H9 (cell line): ENCODE data around the gene NDUFAF2. TPM values are rescaled to one million over a fixed set of nuclear protein-coding genes. Genes with fewer than 3 reads are reported as not detected.

Experiments used
- DNase-seq: peaks from one replicate; pipeline ENCODE4 v3.0.0-alpha.2; 2017
- H2AFZ ChIP-seq: one replicate; pipeline ENCODE4 v1.6.1; 2013; ENCODE audit warnings: mild to moderate bottlenecking, low read length, control low read depth, moderate library complexity
- H2AK5ac ChIP-seq: 2 replicates; pipeline ENCODE4 v1.6.1; 2013; ENCODE audit warnings: low read length, control low read depth, mixed read lengths; ENCODE audit not compliant: insufficient read length
- H2BK120ac ChIP-seq: one replicate; pipeline ENCODE4 v1.6.1; 2013; ENCODE audit warnings: low read depth, mild to moderate bottlenecking, low read length, control low read depth, inconsistent platforms; ENCODE audit not compliant: poor library complexity, severe bottlenecking
- H2BK12ac ChIP-seq: 2 replicates; pipeline ENCODE4 v1.6.1; 2013; ENCODE audit warnings: low read length, control low read depth, mixed read lengths, low read depth; ENCODE audit not compliant: insufficient read length
- H2BK15ac ChIP-seq: 2 replicates; pipeline ENCODE4 v1.6.1; 2013; ENCODE audit warnings: low read depth, low read length, control low read depth
- H2BK20ac ChIP-seq: one replicate; pipeline ENCODE4 v1.6.1; 2013; ENCODE audit warnings: low read depth, mild to moderate bottlenecking, low read length, control low read depth, inconsistent platforms; ENCODE audit not compliant: poor library complexity, severe bottlenecking
- H2BK5ac ChIP-seq: 2 replicates; pipeline ENCODE4 v1.6.1; 2013; ENCODE audit warnings: low read length, control low read depth, mixed read lengths; ENCODE audit not compliant: insufficient read length
- H3K14ac ChIP-seq: 2 replicates; pipeline ENCODE4 v1.6.1; 2013; ENCODE audit warnings: low read length, control low read depth; ENCODE audit not compliant: insufficient read depth
- H3K18ac ChIP-seq: 2 replicates; pipeline ENCODE4 v1.6.1; 2013; ENCODE audit warnings: low read depth, mild to moderate bottlenecking, mixed read lengths, low read length, control low read depth; ENCODE audit not compliant: insufficient read length
- H3K23ac ChIP-seq: 2 replicates; pipeline ENCODE4 v1.6.1; 2013; ENCODE audit warnings: low read length, control low read depth, mixed read lengths, low read depth; ENCODE audit not compliant: insufficient read length
- H3K23me2 ChIP-seq: 2 replicates; pipeline ENCODE4 v1.6.1; 2013; ENCODE audit warnings: low read depth, mild to moderate bottlenecking, mixed read lengths, low read length, control low read depth; ENCODE audit not compliant: insufficient read length, poor library complexity, severe bottlenecking
- H3K27ac ChIP-seq: 2 replicates; pipeline ENCODE4 v1.5.1; 2013; ENCODE audit warnings: low read length, control low read depth, mixed read lengths, low read depth; ENCODE audit not compliant: insufficient read length
- H3K27me3 ChIP-seq: 2 replicates; pipeline ENCODE4 v1.6.1; 2013; ENCODE audit warnings: low read length, control low read depth, inconsistent platforms; ENCODE audit not compliant: insufficient read depth
- H3K4ac ChIP-seq: 2 replicates; pipeline ENCODE4 v1.6.1; 2013; ENCODE audit warnings: low read depth, mild to moderate bottlenecking, control low read depth, inconsistent platforms, low read length, moderate library complexity
- H3K4me1 ChIP-seq: 2 replicates; pipeline ENCODE4 v1.6.1; 2013; ENCODE audit warnings: low read length, control low read depth, inconsistent platforms; ENCODE audit not compliant: insufficient read depth
- H3K4me2 ChIP-seq: 2 replicates; pipeline ENCODE4 v1.6.1; 2013; ENCODE audit warnings: low read length, control low read depth, mixed read lengths; ENCODE audit not compliant: insufficient read length, insufficient read depth
- H3K56ac ChIP-seq: 2 replicates; pipeline ENCODE4 v1.6.1; 2013; ENCODE audit warnings: low read depth, mild to moderate bottlenecking, mixed read lengths, low read length, control low read depth; ENCODE audit not compliant: insufficient read length
- H3K79me1 ChIP-seq: 2 replicates; pipeline ENCODE4 v1.6.1; 2013; ENCODE audit warnings: low read depth, mild to moderate bottlenecking, moderate library complexity, low read length, control low read depth, inconsistent platforms; ENCODE audit not compliant: insufficient read depth, poor library complexity, severe bottlenecking
- H3K79me2 ChIP-seq: 2 replicates; pipeline ENCODE4 v1.6.1; 2013; ENCODE audit warnings: low read length, control low read depth, inconsistent platforms; ENCODE audit not compliant: insufficient read depth
- H3K9ac ChIP-seq: 2 replicates; pipeline ENCODE4 v1.6.1; 2013; ENCODE audit warnings: low read length, control low read depth, mixed read lengths; ENCODE audit not compliant: insufficient read length; ENCODE audit errors: extremely low read depth
- H3K9me3 ChIP-seq: one replicate; pipeline ENCODE4 v1.6.1; 2013; ENCODE audit warnings: low read depth, low read length, inconsistent platforms; ENCODE audit not compliant: control insufficient read depth
- H3T11ph ChIP-seq: one replicate; pipeline ENCODE4 v1.6.1; 2013; ENCODE audit warnings: mild to moderate bottlenecking, low read length, control low read depth, inconsistent platforms
- H4K20me1 ChIP-seq: one replicate; pipeline ENCODE4 v1.6.1; 2013; ENCODE audit not compliant: control insufficient read depth, insufficient read length, insufficient read depth
- H4K5ac ChIP-seq: 2 replicates; pipeline ENCODE4 v1.6.1; 2013; ENCODE audit warnings: low read depth, mild to moderate bottlenecking, mixed read lengths, low read length, control low read depth; ENCODE audit not compliant: insufficient read length
- H4K8ac ChIP-seq: replicated peaks from 2 replicates; pipeline ENCODE4 v1.6.1; 2013; ENCODE audit warnings: low read length, control low read depth, mixed read lengths, low read depth; ENCODE audit not compliant: insufficient read length
- H4K91ac ChIP-seq: 2 replicates; pipeline ENCODE4 v1.6.1; 2013; ENCODE audit warnings: low read depth, mild to moderate bottlenecking, moderate library complexity, mixed read lengths, low read length, control low read depth; ENCODE audit not compliant: insufficient read length
- H3K27ac Mint-ChIP-seq, 3 experiments: 2 replicates in 2 of 3; 3 replicates in 1 of 3; pipeline ENCODE4 v1.8.0; 2020 to 2021; ENCODE audit warnings: mixed read lengths in 3 of 3, mild to moderate bottlenecking in 1 of 3, moderate library complexity in 1 of 3
- H3K27me3 Mint-ChIP-seq: 2 replicates; pipeline ENCODE4 v1.8.0; 2021; ENCODE audit warnings: low read depth, mild to moderate bottlenecking, moderate library complexity, mixed read lengths
- H3K36me3 Mint-ChIP-seq, 3 experiments: 2 replicates in 2 of 3; 3 replicates in 1 of 3; pipeline ENCODE4 v1.8.0; 2020 to 2021; ENCODE audit warnings: low read depth in 3 of 3, mixed read lengths in 3 of 3; ENCODE audit not compliant: insufficient read depth in 1 of 3
- H3K4me1 Mint-ChIP-seq, 2 experiments: 2 replicates each; pipeline ENCODE4 v1.8.0; 2020; ENCODE audit warnings: mixed read lengths in 2 of 2
- H3K4me3 Mint-ChIP-seq, 2 experiments: 2 replicates in 1 of 2; 3 replicates in 1 of 2; pipeline ENCODE4 v1.8.0; 2020 to 2021; ENCODE audit warnings: mild to moderate bottlenecking in 2 of 2, mixed read lengths in 2 of 2, moderate library complexity in 1 of 2
- H3K9me3 Mint-ChIP-seq, 2 experiments: 2 replicates in 1 of 2; 3 replicates in 1 of 2; pipeline ENCODE4 v1.8.0; 2020; ENCODE audit warnings: mild to moderate bottlenecking in 2 of 2, mixed read lengths in 2 of 2, moderate library complexity in 1 of 2
- WGBS: extraction: QIAGEN DNeasy Blood & Tissue Kit; methylation state at CpG from one replicate; pipeline ENCODE4 v1.1.7; 2013; ENCODE audit warnings: missing lambda C conversion rate, low lambda C conversion rate, mixed read lengths; ENCODE audit not compliant: insufficient read length; ENCODE audit errors: extremely low coverage; 5-methylcytosine and 5-hydroxymethylcytosine counted together
- total RNA-seq: library from RNA; stranded (reverse); gene quantifications from 2 replicates; pipeline ENCODE4 v1.2.1, GENCODE V29; 2021
- TF ChIP-seq, protein P1 (sequence below): fragments of 200-600 bp; sonication (generic); conservative IDR thresholded peaks from 3 replicates; pipeline ENCODE4 v1.8.0; 2021; ENCODE audit warnings: antibody characterized with exemption, mild to moderate bottlenecking

The NDUFAF2 gene
- total RNA-seq, 1 experiment from 2014 or later = 31.4 TPM

DNA sequence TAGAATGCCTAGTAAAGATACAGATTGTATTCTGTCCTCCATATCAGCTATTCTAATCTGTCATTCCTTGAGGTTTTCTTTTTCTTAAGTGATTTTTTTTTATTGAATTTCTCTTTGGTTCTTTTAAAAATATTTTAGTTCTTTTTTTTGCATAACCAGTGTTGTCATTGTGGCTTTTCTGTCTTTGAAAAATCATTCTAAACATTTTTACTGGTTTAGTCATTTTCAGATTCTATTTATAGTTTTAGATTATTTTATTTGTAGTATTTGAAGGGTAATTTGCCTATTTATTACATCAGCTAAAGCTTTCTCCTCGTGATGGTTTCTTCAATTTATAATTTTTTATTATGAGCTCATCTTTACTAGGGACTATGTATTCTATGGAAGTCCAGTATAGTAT is 78.1 kb downstream of the NDUFAF2 start:
- H4K8ac ChIP-seq = no peak overlapping the region
- no peak overlapping the region for H2BK15ac ChIP-seq
- no peaks in the 10 kb centered on the region for H3K9me3 ChIP-seq
- H3K14ac ChIP-seq = no peak overlapping the region
- no peak overlapping the region for H3K56ac ChIP-seq
- no peak overlapping the region for H4K5ac ChIP-seq
- DNase-seq = no peak
- no peaks in the 10 kb centered on the region for H4K20me1 ChIP-seq
- H3K79me1 ChIP-seq = no peaks in the 10 kb centered on the region
- H3K18ac ChIP-seq = no peak overlapping the region
- no peak overlapping the region for H3K9ac ChIP-seq
- H3K27me3 ChIP-seq = no peaks in the 10 kb centered on the region
- no peak overlapping the region for H2AFZ ChIP-seq
- H3K79me2 ChIP-seq = no peaks in the 10 kb centered on the region
- no CpG with 5 or more reads among the region's 1 CpG for WGBS
- Mint-ChIP-seq H3K4me1 (peaks cover 0 to 2% of the 10 kb centered on the region in 2 experiments; a peak in 1 of 4 replicates), H3K9me3 (peaks cover 0 to 4% of the 10 kb centered on the region in 2 experiments; a peak in 1 of 5 replicates), H3K36me3 (0 out of 7 replicates have a peak, but pooled peaks cover 0 to 5% (median 0%) of the 10 kb centered on the region in 3 experiments), H3K27ac (no peak overlapping the region), H3K27me3 (no peaks in the 10 kb centered on the region), H3K4me3 (no peak overlapping the region)
- no peak overlapping the region for H2BK5ac ChIP-seq
- H3K23me2 ChIP-seq = no peaks in the 10 kb centered on the region
- TF ChIP-seq, protein P1, sequence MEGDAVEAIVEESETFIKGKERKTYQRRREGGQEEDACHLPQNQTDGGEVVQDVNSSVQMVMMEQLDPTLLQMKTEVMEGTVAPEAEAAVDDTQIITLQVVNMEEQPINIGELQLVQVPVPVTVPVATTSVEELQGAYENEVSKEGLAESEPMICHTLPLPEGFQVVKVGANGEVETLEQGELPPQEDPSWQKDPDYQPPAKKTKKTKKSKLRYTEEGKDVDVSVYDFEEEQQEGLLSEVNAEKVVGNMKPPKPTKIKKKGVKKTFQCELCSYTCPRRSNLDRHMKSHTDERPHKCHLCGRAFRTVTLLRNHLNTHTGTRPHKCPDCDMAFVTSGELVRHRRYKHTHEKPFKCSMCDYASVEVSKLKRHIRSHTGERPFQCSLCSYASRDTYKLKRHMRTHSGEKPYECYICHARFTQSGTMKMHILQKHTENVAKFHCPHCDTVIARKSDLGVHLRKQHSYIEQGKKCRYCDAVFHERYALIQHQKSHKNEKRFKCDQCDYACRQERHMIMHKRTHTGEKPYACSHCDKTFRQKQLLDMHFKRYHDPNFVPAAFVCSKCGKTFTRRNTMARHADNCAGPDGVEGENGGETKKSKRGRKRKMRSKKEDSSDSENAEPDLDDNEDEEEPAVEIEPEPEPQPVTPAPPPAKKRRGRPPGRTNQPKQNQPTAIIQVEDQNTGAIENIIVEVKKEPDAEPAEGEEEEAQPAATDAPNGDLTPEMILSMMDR = no peak
- no peak overlapping the region for H2BK12ac ChIP-seq
- no peak overlapping the region for H4K91ac ChIP-seq
- H3K27ac ChIP-seq = no peak overlapping the region
- H3K4me1 ChIP-seq = no peaks in the 10 kb centered on the region
- no peak overlapping the region for H2AK5ac ChIP-seq
- H3K4ac ChIP-seq = no peak overlapping the region
- H3T11ph ChIP-seq = no peak overlapping the region
- H3K23ac ChIP-seq = no peak overlapping the region
- H3K4me2 ChIP-seq = no peak overlapping the region
- H2BK120ac ChIP-seq = no peak overlapping the region
- no peak overlapping the region for H2BK20ac ChIP-seq
